Activated gamma-delta T cell treated with Interleukin-2 at 50 U/mL for 16 hours (primary cell): ENCODE results near the gene OTOG.

Experiments
- DNase-seq: peaks from one replicate; pipeline ENCODE4 v3.0.0-alpha.2; 2020

Gene OTOG

GRCh38 chr11:17588721-17589120 is 41.7 kb downstream of the OTOG start:
- DNase-seq = no peak

GRCh38 chr11:17590463-17590862 is 43.4 kb downstream of the OTOG start:
- DNase-seq = no peak

GRCh38 chr11:17591293-17591692 is 44.2 kb downstream of the OTOG start:
- DNase-seq = no peak

GRCh38 chr11:17593466-17594245 is 46.6 kb downstream of the OTOG start:
- DNase-seq = peak; percentile 1

GRCh38 chr11:17594686-17595192 is 47.7 kb downstream of the OTOG start:
- DNase-seq = no peak

- DNase-seq = no peak
These were observed 48.7 kb downstream of the OTOG start for GRCh38 chr11:17595526-17596309.

- no peak for DNase-seq
These were observed 49.2 kb downstream of the OTOG start for GRCh38 chr11:17596310-17596669.

GRCh38 chr11:17596711-17597110 is 49.7 kb downstream of the OTOG start:
- DNase-seq = no peak

GRCh38 chr11:17597770-17598169 is 50.7 kb downstream of the OTOG start:
- no peak for DNase-seq

- DNase-seq = peak; percentile 64
These were observed 51.8 kb downstream of the OTOG start for GRCh38 chr11:17598700-17599459.

- no peak for DNase-seq
These were observed 52.4 kb downstream of the OTOG start for GRCh38 chr11:17599460-17599925.

- no peak for DNase-seq
These were observed 53.5 kb downstream of the OTOG start for GRCh38 chr11:17600316-17601255.

GRCh38 chr11:17601256-17601671 is 54.2 kb downstream of the OTOG start:
- no peak for DNase-seq

GRCh38 chr11:17601676-17602075 is 54.6 kb downstream of the OTOG start:
- DNase-seq = no peak

- DNase-seq = no peak
These were observed 55.3 kb downstream of the OTOG start for GRCh38 chr11:17602105-17603001.

GRCh38 chr11:17603056-17603825 is 56.2 kb downstream of the OTOG start:
- no peak for DNase-seq

GRCh38 chr11:17604201-17604914 is 57.3 kb downstream of the OTOG start:
- DNase-seq = no peak

GRCh38 chr11:17604915-17605233 is 57.8 kb downstream of the OTOG start:
- DNase-seq = no peak

- DNase-seq = no peak
These were observed 58.6 kb downstream of the OTOG start for GRCh38 chr11:17605651-17606122.
